NCI-H345 (cell line): ENCODE measurements around the gene SLC25A39.

Experiments
- DNase-seq: peaks from one replicate; lab custom pipeline; 2025; lab: John Stamatoyannopoulos, UW

SLC25A39 gene

GRCh38 chr17:44273607-44274006 is 51.0 kb downstream of the SLC25A39 start:
- DNase-seq, result no peak

- DNase-seq, result no peak
Measured at GRCh38 chr17:44272954-44273353, 51.7 kb downstream of the SLC25A39 start.

GRCh38 chr17:44272321-44272951 is 52.2 kb downstream of the SLC25A39 start:
- DNase-seq, result no peak
